Activated naive CD8-positive, alpha-beta T cell (primary cell): Measurements from ENCODE around the gene MLH3.

Source experiments
- H3K27ac Mint-ChIP-seq: one replicate; pipeline ENCODE4 v1.8.0; 2021; ENCODE audit warnings: mixed read lengths
- H3K27me3 Mint-ChIP-seq: one replicate; pipeline ENCODE4 v1.8.0; 2021; ENCODE audit warnings: mixed read lengths
- H3K36me3 Mint-ChIP-seq: one replicate; pipeline ENCODE4 v1.8.0; 2021; ENCODE audit warnings: mixed read lengths
- H3K4me1 Mint-ChIP-seq: one replicate; pipeline ENCODE4 v1.8.0; 2021; ENCODE audit warnings: low read depth, mixed read lengths
- H3K4me3 Mint-ChIP-seq: one replicate; pipeline ENCODE4 v1.8.0; 2021; ENCODE audit warnings: mild to moderate bottlenecking, mixed read lengths
- H3K9me3 Mint-ChIP-seq: one replicate; pipeline ENCODE4 v1.8.0; 2021; ENCODE audit warnings: low read depth, mixed read lengths

The MLH3 gene

GRCh38 chr14:74964787-74965485, 86.3 kb downstream of the MLH3 start:
- Mint-ChIP-seq H3K27me3 (no peaks in the 10 kb centered on the region), H3K4me1 (peaks cover 5% of the 10 kb centered on the region), H3K9me3 (no peaks in the 10 kb centered on the region), H3K4me3 (no peak overlapping the region), H3K27ac (no peak overlapping the region), H3K36me3 (peaks cover 2% of the 10 kb centered on the region)
